Measurements from ENCODE around the gene ZNF280D.

Gene ZNF280D

GRCh38 chr15:56639631-56640030 lies 93.7 kb downstream of the ZNF280D start:
- no peak overlapping the region for H3K9ac ChIP-seq (ENCODE audit: insufficient read length, low read depth)
- no peaks in the 10 kb centered on the region for H3K27me3 ChIP-seq (ENCODE audit: insufficient read depth, insufficient read length)
- no peaks in the 10 kb centered on the region for H3K36me3 ChIP-seq (ENCODE audit: insufficient read depth, insufficient read length, low read length)
- no peaks in the 10 kb centered on the region for H3K9me3 ChIP-seq (ENCODE audit: insufficient read depth, low read length)
- no peak for TF ChIP-seq YY1 (IDR thresholded peaks at IDR 0.05; ENCODE audit: insufficient read depth, insufficient read length)
- no peak for TF ChIP-seq SUZ12 (IDR thresholded peaks at IDR 0.05; ENCODE audit: extremely low read depth, insufficient read depth, insufficient read length)
- TF ChIP-seq ZNF274 (IDR thresholded peaks at IDR 0.05; ENCODE audit: low read depth, low read length): no peak
- no peak for DNase-seq (ENCODE audit: low read depth, low spot score)
- no peaks in the 10 kb centered on the region for H3K4me1 ChIP-seq (ENCODE audit: insufficient read depth, insufficient read length)
- H3K4me3 ChIP-seq (ENCODE audit: insufficient read length, low read depth): no peak overlapping the region

DNA sequence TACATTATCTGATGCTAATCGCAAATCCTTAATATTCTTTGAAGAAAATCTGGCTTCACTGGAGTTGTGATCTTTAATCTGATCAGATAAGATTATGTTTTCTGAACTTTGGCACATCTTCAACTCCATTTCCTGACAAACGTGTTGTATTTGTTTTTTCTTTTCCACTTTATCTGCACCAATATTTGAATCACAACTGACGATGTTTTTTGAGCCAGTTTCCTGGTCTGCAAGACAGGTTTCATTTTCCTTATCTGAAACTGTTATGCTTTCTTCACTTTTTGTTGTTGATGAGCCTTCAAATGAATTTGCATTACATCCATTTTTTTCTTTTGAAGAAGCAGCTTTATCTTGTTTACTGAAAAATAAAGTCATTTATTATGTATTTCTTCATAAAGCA lies 101.5 kb downstream of the ZNF280D start:
- H3K27me3 ChIP-seq (ENCODE audit: insufficient read depth, insufficient read length): no peaks in the 10 kb centered on the region
- DNase-seq (ENCODE audit: low read depth, low spot score): no peak
- no peak overlapping the region for H3K4me3 ChIP-seq (ENCODE audit: insufficient read length, low read depth)
- no peak overlapping the region for H3K9ac ChIP-seq (ENCODE audit: insufficient read length, low read depth)
- no peaks in the 10 kb centered on the region for H3K36me3 ChIP-seq (ENCODE audit: insufficient read depth, insufficient read length, low read length)
- TF ChIP-seq SUZ12 (IDR thresholded peaks at IDR 0.05; ENCODE audit: extremely low read depth, insufficient read depth, insufficient read length): no peak
- TF ChIP-seq ZNF274 (IDR thresholded peaks at IDR 0.05; ENCODE audit: low read depth, low read length): no peak
- TF ChIP-seq YY1 (IDR thresholded peaks at IDR 0.05; ENCODE audit: insufficient read depth, insufficient read length): no peak
- H3K9me3 ChIP-seq (ENCODE audit: insufficient read depth, low read length): no peaks in the 10 kb centered on the region
- H3K4me1 ChIP-seq (ENCODE audit: insufficient read depth, insufficient read length): no peaks in the 10 kb centered on the region

GRCh38 chr15:56628893-56629532 lies 104.3 kb downstream of the ZNF280D start:
- TF ChIP-seq ZNF274 (IDR thresholded peaks at IDR 0.05; ENCODE audit: low read depth, low read length): no peak
- no peak for TF ChIP-seq YY1 (IDR thresholded peaks at IDR 0.05; ENCODE audit: insufficient read depth, insufficient read length)
- TF ChIP-seq SUZ12 (IDR thresholded peaks at IDR 0.05; ENCODE audit: extremely low read depth, insufficient read depth, insufficient read length): no peak

DNA sequence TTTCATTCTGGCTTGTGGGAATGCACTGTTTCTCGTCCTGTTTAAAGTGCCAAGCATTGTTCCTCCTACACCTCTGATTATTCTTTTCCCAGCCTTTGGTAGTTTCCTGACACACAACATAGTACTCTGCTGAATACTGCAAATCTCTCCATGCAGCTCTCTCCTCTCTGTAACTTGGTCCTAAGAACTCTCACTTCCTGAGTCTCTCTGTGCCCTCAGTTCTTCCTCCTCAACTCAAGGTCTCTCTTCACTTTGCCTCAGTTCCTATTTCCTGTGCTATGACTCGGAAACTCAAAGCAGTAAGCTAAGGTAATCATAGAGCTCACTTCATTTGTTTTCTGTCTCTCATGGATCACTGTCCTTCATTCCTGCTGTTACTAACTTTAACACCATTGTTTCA lies 113.4 kb downstream of the ZNF280D start:
- no peaks in the 10 kb centered on the region for H3K27me3 ChIP-seq (ENCODE audit: insufficient read depth, insufficient read length)
- H3K4me3 ChIP-seq (ENCODE audit: insufficient read length, low read depth): no peak overlapping the region
- H3K36me3 ChIP-seq (ENCODE audit: insufficient read depth, insufficient read length, low read length): no peaks in the 10 kb centered on the region
- no peak for DNase-seq (ENCODE audit: low read depth, low spot score)
- H3K9ac ChIP-seq (ENCODE audit: insufficient read length, low read depth): no peak overlapping the region
- no peaks in the 10 kb centered on the region for H3K9me3 ChIP-seq (ENCODE audit: insufficient read depth, low read length)
- H3K4me1 ChIP-seq (ENCODE audit: insufficient read depth, insufficient read length): no peaks in the 10 kb centered on the region
- TF ChIP-seq YY1 (IDR thresholded peaks at IDR 0.05; ENCODE audit: insufficient read depth, insufficient read length): no peak
- no peak for TF ChIP-seq ZNF274 (IDR thresholded peaks at IDR 0.05; ENCODE audit: low read depth, low read length)
- no peak for TF ChIP-seq SUZ12 (IDR thresholded peaks at IDR 0.05; ENCODE audit: extremely low read depth, insufficient read depth, insufficient read length)

More at GRCh38 chr15:56628893-56629532, 104.3 kb downstream of the ZNF280D start:
- Histone ChIP-seq H3K9ac (ENCODE audit: insufficient read length, low read depth) (no peak overlapping the region), H3K4me3 (ENCODE audit: insufficient read length, low read depth) (no peak overlapping the region), H3K36me3 (ENCODE audit: insufficient read depth, insufficient read length, low read length) (no peaks in the 10 kb centered on the region), H3K9me3 (ENCODE audit: insufficient read depth, low read length) (no peaks in the 10 kb centered on the region), H3K4me1 (ENCODE audit: insufficient read depth, insufficient read length) (no peaks in the 10 kb centered on the region), H3K27me3 (ENCODE audit: insufficient read depth, insufficient read length) (no peaks in the 10 kb centered on the region)
- no peak for DNase-seq (ENCODE audit: low read depth, low spot score)

GRCh38 chr15:56617628-56618027 lies 115.7 kb downstream of the ZNF280D start:
- TF ChIP-seq SUZ12 (IDR thresholded peaks at IDR 0.05; ENCODE audit: extremely low read depth, insufficient read depth, insufficient read length) (no peak), ZNF274 (IDR thresholded peaks at IDR 0.05; ENCODE audit: low read depth, low read length) (no peak), YY1 (IDR thresholded peaks at IDR 0.05; ENCODE audit: insufficient read depth, insufficient read length) (no peak)
- H3K4me1 ChIP-seq (ENCODE audit: insufficient read depth, insufficient read length): no peaks in the 10 kb centered on the region
- no peaks in the 10 kb centered on the region for H3K9me3 ChIP-seq (ENCODE audit: insufficient read depth, low read length)
- no peak for DNase-seq (ENCODE audit: low read depth, low spot score)
- no peaks in the 10 kb centered on the region for H3K36me3 ChIP-seq (ENCODE audit: insufficient read depth, insufficient read length, low read length)
- H3K4me3 ChIP-seq (ENCODE audit: insufficient read length, low read depth): no peak overlapping the region
- no peaks in the 10 kb centered on the region for H3K27me3 ChIP-seq (ENCODE audit: insufficient read depth, insufficient read length)
- no peak overlapping the region for H3K9ac ChIP-seq (ENCODE audit: insufficient read length, low read depth)

GRCh38 chr15:56616551-56616950 lies 116.8 kb downstream of the ZNF280D start:
- Histone ChIP-seq H3K9me3 (ENCODE audit: insufficient read depth, low read length) (no peaks in the 10 kb centered on the region), H3K9ac (ENCODE audit: insufficient read length, low read depth) (no peak overlapping the region), H3K36me3 (ENCODE audit: insufficient read depth, insufficient read length, low read length) (no peaks in the 10 kb centered on the region), H3K4me1 (ENCODE audit: insufficient read depth, insufficient read length) (no peaks in the 10 kb centered on the region), H3K4me3 (ENCODE audit: insufficient read length, low read depth) (no peak overlapping the region), H3K27me3 (ENCODE audit: insufficient read depth, insufficient read length) (no peaks in the 10 kb centered on the region)
- TF ChIP-seq YY1 (IDR thresholded peaks at IDR 0.05; ENCODE audit: insufficient read depth, insufficient read length) (no peak), SUZ12 (IDR thresholded peaks at IDR 0.05; ENCODE audit: extremely low read depth, insufficient read depth, insufficient read length) (no peak), ZNF274 (IDR thresholded peaks at IDR 0.05; ENCODE audit: low read depth, low read length) (no peak)
- no peak for DNase-seq (ENCODE audit: low read depth, low spot score)

- no peak for DNase-seq (ENCODE audit: low read depth, low spot score)
- no peaks in the 10 kb centered on the region for H3K36me3 ChIP-seq (ENCODE audit: insufficient read depth, insufficient read length, low read length)
- no peak overlapping the region for H3K9ac ChIP-seq (ENCODE audit: insufficient read length, low read depth)
- H3K4me3 ChIP-seq (ENCODE audit: insufficient read length, low read depth): no peak overlapping the region
- no peaks in the 10 kb centered on the region for H3K4me1 ChIP-seq (ENCODE audit: insufficient read depth, insufficient read length)
- TF ChIP-seq ZNF274 (IDR thresholded peaks at IDR 0.05; ENCODE audit: low read depth, low read length) (no peak), YY1 (IDR thresholded peaks at IDR 0.05; ENCODE audit: insufficient read depth, insufficient read length) (no peak), SUZ12 (IDR thresholded peaks at IDR 0.05; ENCODE audit: extremely low read depth, insufficient read depth, insufficient read length) (no peak)
- no peaks in the 10 kb centered on the region for H3K9me3 ChIP-seq (ENCODE audit: insufficient read depth, low read length)
- H3K27me3 ChIP-seq (ENCODE audit: insufficient read depth, insufficient read length): no peaks in the 10 kb centered on the region
These were observed 119.5 kb downstream of the ZNF280D start for GRCh38 chr15:56613811-56614210.
